ENCODE measurements around the gene HSPA9.

DNA sequence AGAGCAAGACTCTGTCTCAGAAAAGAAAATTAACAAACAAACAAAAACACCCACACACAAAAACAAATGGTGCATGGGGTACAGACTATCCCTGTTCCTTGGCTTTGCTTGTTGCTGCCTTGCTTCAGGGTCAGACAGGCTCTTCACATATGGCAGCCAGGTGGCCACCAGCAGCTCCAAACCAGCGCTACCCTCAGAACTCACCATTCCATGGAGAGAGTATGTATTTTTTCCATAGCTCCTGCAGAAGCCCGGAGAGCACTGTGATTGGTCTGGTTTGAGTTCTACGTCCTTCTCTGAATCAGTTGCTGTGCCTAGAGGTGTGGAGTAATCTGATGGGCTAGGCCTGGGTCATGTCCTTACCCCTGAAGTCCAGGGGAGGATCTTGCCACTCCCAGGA lies 25.2 kb upstream of the HSPA9 start:
- TF ChIP-seq POLR2A (IDR thresholded peaks at IDR 0.05): no peak
- TF ChIP-seq, protein P1, sequence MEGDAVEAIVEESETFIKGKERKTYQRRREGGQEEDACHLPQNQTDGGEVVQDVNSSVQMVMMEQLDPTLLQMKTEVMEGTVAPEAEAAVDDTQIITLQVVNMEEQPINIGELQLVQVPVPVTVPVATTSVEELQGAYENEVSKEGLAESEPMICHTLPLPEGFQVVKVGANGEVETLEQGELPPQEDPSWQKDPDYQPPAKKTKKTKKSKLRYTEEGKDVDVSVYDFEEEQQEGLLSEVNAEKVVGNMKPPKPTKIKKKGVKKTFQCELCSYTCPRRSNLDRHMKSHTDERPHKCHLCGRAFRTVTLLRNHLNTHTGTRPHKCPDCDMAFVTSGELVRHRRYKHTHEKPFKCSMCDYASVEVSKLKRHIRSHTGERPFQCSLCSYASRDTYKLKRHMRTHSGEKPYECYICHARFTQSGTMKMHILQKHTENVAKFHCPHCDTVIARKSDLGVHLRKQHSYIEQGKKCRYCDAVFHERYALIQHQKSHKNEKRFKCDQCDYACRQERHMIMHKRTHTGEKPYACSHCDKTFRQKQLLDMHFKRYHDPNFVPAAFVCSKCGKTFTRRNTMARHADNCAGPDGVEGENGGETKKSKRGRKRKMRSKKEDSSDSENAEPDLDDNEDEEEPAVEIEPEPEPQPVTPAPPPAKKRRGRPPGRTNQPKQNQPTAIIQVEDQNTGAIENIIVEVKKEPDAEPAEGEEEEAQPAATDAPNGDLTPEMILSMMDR (IDR thresholded peaks at IDR 0.05): no peak
